ENCODE data around the gene GNG7. TPM values are rescaled to one million over a fixed set of nuclear protein-coding genes. Genes with fewer than 3 reads are reported as not detected.
"Not testable (repeated sequence)": the region's sequence is repeated elsewhere in the genome, so short reads cannot be mapped to it uniquely, and the experiment has no call there.

The GNG7 gene
- total RNA-seq, 1 donor from 2014 or later: 0.68 TPM

DNA sequence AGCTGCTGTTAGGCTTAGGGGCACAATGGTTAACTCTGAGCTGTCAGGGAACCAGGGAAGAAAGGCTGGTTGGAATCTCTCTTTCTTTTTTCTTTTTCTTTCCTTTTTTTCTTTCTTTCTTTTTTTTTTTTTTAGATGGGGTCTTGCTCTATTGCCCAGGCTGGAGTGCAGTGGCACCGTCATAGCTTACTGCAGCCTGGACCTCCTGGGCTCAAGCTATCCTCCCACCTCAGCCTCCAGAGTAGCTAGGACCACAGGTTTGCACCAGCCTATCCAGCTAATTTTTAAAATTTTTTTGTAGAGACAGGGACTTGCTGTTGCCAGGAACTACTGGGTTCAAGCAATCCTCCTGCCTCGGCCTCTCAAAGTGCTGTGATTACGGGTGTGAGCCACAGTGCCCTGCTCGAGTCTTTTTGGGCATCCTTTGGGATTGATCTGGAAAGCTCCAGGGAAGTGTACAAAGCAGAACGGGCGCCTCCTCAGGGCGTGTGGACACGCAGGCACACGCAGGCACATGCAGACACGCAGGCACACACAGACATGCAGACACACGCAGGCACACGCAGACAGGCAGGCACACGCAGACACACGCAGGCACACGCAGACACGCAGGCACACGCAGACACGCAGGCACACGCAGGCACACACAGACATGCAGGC lies 127.4 kb downstream of the GNG7 start:
- ATAC-seq: no peak

DNA sequence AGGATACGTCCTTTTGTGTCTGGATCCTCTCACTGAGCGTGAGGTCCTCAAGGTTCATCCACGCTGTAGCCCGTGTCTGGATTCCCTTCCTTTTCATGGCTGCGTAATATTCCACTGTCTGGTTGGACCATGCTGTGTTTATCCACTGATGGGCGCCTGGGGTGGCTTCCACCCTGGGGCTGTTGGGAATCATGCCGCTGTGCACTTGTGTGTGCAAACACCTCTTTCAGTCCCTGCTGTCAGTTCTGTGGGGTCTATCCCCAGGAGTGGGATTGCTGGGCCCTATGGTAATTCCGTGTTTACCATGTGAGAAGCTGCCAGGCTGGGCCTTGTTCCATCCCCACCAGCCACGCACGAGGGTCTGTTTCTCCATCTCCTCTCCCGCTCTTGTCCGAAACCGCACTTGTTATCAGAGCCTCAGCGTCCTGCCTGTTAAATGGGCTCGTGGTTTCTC lies 128.0 kb downstream of the GNG7 start:
- no peak for ATAC-seq

DNA sequence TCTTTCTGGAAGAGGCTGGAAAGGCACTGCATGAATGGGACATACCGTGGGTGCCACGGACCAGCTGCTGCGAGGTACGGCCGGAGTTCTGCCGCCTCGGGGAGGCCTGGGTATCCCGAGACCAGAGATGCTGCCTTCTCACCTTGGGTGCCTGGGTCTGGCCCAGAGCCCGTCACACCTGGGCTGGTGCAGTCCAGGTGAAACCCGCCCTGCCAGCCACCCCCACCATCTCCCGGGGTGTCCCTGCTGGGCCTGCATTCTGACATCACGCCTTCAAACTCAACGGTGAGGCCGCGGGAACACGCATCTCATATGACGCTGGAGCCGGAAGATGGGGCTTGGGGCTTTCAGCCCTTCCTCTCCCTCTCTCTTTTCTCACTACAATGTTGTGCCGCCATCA lies 128.6 kb downstream of the GNG7 start:
- ATAC-seq: no peak

DNA sequence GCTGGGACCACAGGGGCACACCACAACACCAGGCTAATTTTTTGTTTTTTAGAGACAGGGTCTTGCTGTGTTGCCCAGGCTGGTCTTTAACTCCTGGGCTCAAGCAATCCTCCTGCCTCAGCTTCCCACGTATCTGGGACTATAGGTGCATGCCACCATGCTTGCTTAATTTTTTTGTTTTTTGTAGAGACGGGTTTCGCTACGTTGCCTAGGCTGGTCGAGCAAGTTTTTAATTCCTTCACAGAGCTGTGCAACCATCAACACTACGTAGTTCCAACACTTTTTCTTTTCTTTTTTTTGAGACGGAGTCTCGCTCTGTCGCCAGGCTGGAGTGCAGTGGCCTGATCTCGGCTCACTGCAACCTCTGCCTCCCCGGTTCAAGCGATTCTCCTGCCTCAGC lies 130.3 kb downstream of the GNG7 start:
- ATAC-seq: peak; percentile 59

DNA sequence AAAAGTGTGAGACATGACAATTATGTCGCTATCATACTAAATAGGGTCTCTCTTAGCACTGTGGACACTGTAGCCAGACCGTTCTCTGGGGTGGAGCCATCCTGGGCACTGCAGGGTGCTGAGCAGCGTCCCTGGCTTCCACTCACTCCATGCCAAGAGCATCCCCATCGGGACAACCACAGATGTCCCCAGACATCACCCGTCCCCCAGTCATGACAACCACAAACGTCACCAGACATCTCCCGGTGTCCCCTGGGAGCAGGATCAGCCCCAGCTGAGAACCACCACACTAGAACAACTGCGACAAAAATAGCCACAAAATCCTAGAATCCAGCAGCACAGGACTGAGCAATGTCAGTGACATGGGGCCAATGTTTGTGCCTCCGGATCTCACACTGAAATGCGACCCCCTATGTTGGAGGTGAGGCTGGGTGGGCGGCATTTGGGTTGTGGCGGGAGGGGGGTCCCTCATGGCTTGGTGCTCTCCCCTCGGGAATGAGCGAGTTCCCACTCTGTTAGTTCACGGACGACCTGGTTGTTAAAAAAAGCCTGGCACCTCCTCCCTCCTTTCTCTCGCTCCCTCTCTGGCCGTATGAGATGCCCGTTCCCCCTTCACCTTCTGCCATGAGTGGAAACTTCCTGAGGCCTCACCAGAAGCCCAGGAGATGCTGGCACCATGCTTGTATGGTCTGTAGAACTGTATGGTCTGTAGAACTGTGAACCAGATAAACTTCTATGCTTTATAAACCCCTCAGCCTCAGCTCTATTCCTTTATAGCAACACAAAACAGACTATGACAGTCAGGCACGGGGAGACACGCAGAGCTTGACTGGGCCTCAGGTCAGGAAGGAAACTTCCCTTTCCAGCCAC lies 132.7 kb downstream of the GNG7 start:
- no peak for ATAC-seq

DNA sequence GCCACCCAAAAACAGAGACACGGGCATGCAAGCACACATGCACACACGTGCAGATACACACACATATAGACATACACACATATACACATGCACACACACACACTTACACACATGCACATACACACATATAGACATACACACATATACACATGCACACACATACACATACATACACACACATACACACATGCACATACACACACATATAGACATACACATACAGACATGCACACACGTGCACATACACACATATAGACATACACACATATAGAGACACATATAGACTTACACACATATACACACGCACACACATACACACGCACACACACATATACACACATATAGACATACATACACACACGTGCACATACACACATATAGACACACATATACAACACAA lies 134.5 kb downstream of the GNG7 start:
- ATAC-seq: no peak

DNA sequence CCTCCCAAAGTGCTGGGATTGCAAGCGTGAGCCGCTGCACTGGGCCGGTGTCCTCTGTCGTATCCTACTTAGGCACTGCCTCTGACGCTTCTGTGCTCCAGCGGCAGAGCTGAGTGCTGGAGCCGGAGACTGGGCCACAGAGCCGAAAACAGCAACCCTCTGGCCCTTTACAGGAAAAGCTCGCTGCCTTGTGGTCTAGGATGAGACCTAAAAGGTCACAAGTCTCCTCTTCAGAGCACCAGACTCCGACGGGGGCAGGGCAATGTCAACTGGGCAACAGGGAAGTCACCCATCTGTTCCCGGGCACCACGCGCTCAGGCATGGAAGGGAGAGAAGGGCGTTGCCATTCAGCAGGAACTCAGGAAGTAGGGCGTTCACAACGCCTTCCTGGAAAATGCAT lies 134.9 kb downstream of the GNG7 start:
- ATAC-seq: no peak

DNA sequence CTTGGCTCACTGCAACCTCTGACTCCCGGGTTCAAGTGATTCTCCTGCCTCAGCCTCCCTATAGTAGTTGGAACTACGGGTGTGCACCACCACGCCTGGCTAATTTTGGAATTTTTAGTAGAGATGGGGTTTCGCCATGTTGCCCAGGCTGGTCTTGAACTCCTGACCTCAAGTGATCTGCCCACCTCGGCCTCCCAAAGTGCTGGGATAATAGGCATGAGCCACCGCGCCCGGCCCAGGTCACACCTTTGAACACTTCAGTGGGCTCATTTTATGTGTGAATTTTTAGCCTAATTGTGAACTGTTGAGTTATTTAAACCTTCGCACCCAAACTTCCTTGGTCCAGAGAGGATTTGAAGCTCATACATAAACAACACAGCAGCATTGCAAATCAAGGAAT lies 138.9 kb downstream of the GNG7 start:
- ATAC-seq: not testable (repeated sequence)

DNA sequence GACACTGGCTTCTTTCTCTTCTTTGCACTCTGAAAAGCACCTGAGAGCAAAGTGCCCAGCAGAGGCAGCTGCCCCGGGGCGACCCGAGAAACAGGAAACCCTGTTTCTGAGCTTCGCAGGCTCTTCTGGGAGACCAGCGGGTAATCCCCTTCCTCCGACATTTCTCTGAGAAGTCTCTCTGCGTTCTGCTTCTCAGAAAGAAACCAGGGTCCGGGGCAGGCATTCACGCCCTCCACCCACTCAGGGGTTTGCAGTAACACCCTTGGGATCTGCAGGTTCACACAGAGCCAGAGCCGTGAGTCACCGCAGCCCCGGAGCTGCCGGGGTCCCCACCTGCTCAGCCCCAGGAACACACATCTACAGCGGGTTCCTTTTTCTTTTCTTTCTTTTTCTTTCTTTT lies 140.6 kb downstream of the GNG7 start:
- ATAC-seq: peak; percentile 57

DNA sequence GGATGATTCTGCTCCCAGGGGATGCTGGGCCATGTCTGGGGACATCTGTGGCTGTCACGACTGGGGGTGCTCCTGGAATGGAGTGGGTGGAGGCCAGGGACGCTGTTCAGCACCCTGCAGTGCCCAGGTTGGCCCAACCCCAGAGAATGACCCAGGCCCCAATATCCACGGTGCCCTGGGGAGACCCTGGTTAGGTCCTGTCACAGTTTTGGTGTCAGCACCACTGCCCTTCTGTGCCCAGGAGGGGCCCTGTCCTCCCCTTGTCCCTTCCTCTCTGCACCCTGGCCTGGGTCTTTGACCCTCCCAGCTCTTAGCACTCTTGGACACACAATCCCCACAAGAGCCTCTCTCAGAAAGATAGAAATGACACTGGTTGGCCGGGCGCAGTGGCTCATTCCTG lies 141.3 kb downstream of the GNG7 start:
- ATAC-seq: peak; percentile 11

DNA sequence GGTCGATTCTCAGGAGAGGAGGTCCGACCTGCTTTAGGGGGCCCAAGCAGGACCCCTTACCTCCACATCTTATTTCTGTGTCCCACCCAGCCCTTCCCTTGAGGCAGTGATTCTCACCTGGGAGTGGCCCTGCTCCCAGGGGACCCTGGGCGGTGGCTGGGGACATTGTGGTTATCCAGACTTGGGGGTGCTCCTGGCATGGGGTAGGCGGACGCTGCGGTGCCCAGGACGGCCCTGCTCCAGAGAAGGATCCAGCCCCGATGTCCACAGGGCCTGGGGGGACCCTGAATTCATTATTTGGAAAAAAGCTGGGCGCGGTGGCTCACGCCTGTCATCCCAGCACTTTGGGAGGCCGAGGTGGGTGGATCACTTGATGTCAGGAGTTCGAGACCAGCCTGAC lies 142.1 kb downstream of the GNG7 start:
- ATAC-seq: no peak

DNA sequence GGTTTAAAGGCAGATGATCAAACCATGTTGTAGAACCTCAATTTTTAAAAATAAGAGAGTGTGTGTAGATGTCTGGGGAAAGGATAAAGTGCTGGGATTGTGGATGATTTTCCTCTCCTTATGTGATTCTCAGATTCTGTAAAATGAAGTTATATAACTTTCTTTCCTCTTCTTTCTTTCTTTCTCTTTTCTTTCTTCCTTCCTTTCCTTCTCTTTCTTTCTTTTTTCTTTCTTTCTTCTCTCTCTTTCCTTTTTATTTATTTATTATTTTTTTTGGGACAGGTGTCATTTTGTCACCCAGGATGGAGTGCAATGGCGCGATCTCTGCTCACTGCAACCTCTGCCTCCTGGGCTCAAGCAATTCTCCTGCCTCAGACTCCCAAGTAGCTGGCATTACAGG lies 144.0 kb downstream of the GNG7 start:
- no peak for ATAC-seq

DNA sequence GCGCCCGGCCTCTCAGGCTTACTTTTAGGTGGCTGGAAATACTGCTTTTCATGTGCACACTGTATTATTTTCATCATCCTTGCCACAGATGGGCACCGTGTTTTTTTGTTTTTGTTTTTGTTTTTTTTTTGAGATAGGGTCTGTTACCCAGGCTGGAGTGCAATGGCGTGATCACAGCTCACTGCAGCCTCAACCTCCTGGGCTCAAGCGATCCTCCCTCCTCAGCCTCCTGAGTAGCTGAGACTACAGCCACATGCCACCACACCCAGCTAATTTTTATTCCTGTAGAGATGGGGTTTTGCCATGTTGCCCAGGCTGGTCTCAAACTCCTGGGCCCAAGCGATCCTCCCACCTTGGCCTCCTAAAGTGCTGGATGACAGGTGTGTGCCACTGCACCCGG lies 144.4 kb downstream of the GNG7 start:
- not testable (repeated sequence) for ATAC-seq

DNA sequence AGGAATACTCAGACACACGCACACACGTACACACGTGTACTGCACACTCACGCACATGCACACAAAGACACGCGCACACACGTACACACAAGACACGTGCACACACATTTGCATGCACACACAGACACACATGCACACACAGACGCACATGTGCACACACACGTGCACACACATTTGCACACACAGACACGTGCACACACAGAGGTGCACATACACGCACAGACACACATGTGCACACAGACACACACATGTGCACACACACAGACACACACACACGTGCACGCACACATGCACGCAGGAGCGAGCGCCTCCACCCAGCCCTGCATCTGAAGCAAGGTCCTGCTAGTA lies 145.4 kb downstream of the GNG7 start:
- no peak for ATAC-seq

DNA sequence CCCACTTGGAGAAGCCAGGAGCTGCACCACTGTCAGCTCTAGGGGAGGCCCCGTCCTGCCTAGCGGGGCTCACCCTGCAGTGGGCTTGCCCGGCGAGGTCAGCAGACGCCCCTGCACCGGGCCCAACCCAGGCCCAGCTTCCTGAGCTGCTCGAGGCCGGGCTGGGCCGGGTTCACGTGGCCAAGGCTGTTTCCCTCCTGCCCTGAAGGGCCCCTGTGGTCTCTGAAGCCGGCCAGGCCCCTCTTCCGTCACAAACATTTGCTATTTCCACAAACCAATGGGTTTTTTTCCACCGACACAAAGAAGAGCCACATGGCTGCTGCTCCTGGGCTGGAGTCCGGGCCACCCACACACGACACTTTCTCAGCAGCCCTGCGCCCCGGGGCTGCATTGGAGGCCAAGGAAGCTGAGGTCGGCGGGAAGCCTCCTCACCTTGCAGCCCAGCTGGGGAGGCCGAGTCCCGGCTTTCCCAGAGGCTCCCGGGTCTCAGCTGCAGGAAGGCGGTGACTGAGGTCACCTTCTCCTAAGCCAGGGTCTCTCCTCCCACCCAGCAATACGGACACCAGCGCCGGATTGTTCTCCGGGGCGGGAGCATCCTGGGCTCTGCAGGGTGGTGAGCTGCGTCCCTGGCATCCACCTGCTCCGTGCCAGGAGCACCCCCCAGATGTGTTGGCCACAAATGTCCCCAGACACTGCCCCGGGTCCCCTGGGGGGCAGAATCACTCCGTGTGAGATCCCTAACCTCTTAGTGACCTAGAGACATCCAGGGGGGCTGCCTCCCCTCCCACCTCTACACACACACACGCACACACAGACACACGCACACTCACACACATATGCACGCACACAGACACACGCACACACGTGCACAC lies 146.0 kb downstream of the GNG7 start:
- peak; percentile 39 for ATAC-seq

DNA sequence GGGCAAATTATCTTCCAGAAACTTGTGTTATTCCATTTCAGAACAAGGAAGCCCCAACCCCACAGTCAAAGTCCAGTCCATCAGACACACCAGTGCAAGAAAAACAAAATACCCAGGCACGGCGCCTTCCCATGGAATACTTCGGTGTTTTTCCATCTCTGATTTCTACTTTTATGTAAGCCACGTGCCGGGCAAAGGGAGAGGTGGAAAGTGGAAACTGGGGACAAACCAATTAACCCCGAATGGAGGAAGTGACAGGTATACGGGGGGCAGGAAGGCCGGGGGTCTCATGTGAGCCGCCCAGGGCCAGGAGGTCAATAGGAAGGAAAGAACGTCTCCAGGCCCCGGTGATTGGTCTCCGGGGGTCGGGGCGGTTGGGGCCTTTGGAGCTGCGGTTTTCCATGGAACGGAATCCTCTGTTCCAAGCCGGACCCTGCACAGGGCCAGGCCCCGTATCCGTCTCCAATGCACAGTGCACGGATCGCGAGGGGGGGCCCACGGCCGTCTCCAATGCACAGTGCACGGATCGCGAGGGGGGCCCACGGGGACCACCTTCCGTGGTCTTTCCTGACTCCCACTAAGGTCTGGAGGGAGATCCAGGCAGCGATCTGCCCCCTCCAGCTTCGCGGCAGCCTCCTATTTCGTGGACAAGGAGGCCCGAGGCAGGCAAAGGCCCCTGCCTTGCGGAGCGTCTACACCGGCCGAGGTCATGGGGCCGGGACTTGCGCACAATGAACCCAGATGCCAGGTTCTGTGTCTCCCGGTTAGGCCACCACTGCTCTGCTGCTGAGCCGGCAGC lies 146.9 kb downstream of the GNG7 start:
- ATAC-seq: peak; percentile 5

DNA sequence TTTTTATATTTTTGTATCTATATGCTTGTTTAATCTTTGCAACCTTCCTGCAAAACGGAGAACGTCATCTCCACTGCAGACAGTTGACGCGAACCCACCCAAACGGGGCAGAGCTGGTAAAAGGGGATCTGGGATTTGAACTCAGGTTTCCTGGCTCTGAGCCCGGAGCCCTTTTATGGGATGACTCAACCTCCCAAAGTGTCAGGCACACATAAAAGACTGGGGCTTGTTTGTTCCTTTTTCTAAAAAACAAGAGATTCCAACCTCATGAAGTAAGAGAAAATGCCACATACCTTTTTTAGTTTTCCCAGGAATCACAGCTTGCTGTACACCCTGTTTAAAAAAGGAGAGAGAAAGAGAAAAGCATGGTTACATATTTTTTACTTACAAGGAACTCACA lies 147.6 kb downstream of the GNG7 start:
- no peak for ATAC-seq

DNA sequence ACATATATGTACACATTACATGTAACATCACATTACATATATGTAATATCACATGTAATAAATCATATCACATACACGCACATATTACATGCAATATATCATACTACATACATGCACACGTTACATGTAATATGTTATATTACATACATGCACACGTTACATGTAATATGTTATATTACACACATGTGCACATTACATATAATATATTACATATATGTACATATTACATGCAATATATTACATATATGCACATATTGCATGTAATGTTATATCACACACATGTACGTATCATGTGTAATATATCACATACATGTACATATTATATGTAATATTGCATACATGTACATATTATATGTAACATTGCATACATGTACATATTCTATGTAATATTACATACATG lies 149.0 kb downstream of the GNG7 start:
- ATAC-seq: no peak

DNA sequence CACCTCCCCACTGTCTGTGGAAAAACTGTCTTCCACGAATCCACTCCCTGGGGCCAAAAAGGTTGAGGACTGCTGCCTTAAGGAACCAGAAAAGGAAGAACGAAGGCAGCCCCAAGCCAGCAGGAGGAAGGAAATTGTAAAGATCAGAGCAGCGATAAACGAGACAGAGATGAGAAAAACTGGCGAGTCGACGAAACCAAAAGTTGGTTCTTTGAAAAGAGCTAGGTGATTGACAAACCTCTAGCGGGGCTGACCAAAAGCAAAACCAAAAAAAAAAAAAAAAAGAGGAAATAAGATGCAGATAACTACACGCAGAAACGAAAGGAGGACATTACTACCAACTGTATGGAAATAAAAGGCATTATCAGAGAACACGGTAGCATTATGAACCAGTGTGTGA lies 149.6 kb downstream of the GNG7 start:
- no peak for ATAC-seq

DNA sequence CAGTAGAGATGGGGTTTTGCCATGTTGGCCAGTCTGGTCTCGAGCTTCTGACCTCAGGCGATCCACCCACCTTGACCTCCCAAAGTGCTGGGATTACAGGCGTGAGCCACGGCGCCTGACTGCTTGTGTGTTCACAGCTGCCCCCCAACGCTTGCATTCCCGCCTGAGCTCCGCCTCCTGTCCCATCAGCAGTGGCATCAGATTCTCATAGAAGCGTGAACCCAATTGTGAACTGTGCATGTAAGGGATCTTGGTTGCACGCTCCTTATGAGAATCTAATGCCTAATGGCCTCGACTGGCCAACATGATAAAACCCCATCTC lies 150.7 kb downstream of the GNG7 start:
- no peak for ATAC-seq

DNA sequence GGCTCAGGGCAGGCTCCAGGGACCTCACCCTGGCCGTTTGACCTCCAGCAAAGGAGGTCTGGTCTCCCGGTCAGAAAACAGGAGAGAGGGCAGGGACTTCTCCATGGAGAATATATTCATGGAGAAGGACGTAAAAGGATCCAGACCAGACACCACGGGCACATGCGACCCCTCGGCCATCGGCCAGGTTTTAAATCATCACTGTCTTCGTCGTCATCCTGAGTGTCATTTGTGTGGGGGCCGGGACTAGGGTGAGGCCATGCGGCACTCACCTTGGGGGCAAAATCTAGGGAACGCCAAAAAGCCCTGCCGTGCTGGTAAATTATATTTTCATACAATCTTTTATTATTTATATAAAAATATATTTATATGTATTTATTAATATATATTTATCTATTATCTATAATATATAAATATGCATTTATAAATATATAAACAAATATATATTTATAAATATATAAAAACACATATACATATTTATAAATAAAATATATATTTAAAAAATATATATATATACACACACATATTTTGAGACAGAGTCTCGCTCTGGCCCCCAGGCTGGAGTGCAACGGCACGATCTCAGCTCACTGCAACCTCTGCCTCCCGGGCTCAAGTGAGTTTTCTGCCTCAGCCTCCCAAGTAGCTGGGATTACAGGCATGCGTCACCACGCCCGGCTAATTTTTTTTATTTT lies 151.2 kb downstream of the GNG7 start:
- ATAC-seq: no peak
